ENCODE data around the gene SLC25A27.

SLC25A27 gene

DNA sequence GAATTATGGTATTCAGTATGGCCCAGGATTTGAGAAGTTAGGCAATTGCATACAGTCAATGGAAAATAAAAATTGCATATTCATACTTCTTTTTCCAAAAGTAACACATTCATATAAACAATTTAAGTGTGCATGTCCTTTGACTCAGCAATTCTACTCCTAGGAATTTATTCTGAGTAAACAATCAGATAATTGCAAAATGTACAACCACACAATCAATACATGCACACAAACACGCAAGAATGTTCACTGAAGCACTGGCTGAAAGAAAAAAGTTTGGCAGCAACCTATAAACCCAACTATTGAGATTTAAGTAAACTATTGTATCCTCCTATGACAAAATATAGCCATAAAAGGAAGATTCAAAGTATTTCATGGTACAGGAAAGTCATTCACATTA is 1.8 kb upstream of the SLC25A27 start:
- DNase-seq (ENCODE audit: low read depth in 2 of 2), result no peak

- DNase-seq (ENCODE audit: low read depth in 2 of 2), result no peak
These were observed 959 bp upstream of the SLC25A27 start for GRCh38 chr6:46651816-46652215.

DNA sequence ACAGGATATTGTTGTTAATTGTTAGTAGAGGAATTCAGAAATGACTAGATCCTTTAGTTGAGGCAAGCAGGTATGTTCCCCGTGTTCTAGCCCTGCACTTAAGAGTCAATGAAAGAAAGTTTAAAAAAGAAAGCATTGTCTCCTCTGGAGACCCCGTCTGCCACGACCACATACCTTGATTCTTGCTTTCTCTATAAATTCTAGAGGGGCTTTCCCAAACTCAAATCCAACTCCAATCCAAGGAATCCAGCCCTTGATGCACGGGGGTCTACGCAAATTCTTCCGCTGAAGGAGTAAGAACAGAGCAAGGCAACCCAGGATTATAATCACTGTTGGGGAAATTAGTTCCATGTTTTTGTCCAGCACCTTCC is 558 bp upstream of the SLC25A27 start:
- DNase-seq (ENCODE audit: low read depth in 2 of 2), result no peak

GRCh38 chr6:46653439-46654195 is 842 bp downstream of the SLC25A27 start:
- DNase-seq (ENCODE audit: low read depth in 2 of 2), result no peak

DNA sequence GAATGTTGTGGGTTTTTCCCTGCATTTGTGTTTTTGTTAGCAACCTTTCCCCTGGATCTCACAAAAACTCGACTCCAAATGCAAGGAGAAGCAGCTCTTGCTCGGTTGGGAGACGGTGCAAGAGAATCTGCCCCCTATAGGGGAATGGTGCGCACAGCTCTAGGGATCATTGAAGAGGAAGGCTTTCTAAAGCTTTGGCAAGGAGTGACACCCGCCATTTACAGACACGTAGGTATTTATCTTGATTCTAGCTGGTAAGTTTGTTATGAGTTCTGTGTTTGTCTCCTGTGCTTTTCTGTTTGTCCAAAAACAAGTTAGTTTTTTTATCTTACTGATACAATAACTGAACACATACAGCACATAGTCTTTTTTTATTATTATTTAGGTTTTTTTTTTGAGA is 3.0 kb downstream of the SLC25A27 start:
- DNase-seq (ENCODE audit: low read depth in 2 of 2), result no peak

- no peak for DNase-seq (ENCODE audit: low read depth in 2 of 2)
These were observed 4.9 kb downstream of the SLC25A27 start for GRCh38 chr6:46657642-46658041.

GRCh38 chr6:46661483-46661882 is 8.7 kb downstream of the SLC25A27 start:
- DNase-seq (ENCODE audit: low read depth in 2 of 2), result no peak

- no peak for DNase-seq (ENCODE audit: low read depth in 2 of 2)
These were observed 14.6 kb downstream of the SLC25A27 start for GRCh38 chr6:46667377-46667776.

GRCh38 chr6:46674410-46674809 is 21.6 kb downstream of the SLC25A27 start:
- no peak for DNase-seq (ENCODE audit: low read depth in 2 of 2)

DNA sequence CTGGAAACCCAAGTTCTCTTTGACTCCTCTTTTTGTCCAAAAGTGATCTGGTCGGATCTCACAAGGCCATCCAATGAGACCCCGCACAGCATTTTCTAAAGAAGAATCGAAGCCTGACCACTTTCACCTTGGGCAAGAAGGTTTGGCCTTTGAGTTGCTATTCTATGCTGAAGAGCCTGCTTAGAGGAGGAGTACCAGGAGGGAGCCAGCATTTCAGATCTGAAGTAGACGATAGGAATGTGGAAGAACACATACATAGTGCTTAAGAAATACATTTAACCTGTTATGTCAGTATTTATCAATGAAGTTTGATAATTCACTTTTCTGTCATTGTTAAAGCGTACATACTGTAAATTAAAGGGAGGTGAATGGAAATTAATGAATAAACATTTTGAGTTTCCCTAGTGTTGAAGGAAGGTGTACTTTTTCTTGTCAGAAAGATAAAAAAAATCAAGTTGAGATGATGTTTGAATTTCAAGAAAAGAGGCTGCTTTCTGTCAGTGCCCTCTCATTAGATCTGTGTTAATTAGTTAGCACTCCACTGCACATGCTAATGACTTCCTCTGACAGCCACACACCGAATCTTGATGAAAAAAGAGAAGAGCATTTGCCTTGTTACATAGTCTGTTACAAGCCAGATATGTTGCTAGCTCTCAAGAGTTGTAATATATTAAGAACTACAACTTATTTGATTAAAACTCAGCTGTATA is 24.0 kb downstream of the SLC25A27 start:
- no peak for DNase-seq (ENCODE audit: low read depth in 2 of 2)

GRCh38 chr6:46677314-46677654 is 24.5 kb downstream of the SLC25A27 start:
- DNase-seq (ENCODE audit: low read depth in 2 of 2), result no peak

DNA sequence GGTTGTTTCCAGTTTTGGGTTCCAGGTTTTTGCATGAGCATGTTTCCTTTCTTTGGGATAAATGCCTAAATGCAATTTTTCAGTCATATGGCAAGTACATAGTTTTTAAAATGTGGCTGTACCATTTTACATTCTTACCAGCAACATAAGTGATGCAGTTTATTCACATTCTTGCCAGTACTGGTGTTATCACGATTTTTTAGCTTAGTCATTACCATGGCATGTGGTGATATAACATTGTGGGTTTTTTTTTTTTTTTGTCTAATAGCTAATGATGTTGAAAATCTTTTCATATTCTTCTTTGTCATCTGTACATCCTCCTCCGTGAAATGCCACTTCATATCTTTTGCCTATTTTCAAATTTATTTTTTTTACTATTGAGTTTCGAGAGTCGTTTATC is 32.0 kb downstream of the SLC25A27 start:
- no peak for DNase-seq (ENCODE audit: low read depth in 2 of 2)

GRCh38 chr6:46687619-46688097 is 34.9 kb downstream of the SLC25A27 start, which contains the start of gene TDRD6:
TSS of gene TDRD6 (plus strand) at chr6:46687885. CDS start at chr6:46688129, 244 bp downstream.
- DNase-seq (ENCODE audit: low read depth in 2 of 2), result no peak

GRCh38 chr6:46688117-46688965 is 35.6 kb downstream of the SLC25A27 start:
- no peak for DNase-seq (ENCODE audit: low read depth in 2 of 2)

DNA sequence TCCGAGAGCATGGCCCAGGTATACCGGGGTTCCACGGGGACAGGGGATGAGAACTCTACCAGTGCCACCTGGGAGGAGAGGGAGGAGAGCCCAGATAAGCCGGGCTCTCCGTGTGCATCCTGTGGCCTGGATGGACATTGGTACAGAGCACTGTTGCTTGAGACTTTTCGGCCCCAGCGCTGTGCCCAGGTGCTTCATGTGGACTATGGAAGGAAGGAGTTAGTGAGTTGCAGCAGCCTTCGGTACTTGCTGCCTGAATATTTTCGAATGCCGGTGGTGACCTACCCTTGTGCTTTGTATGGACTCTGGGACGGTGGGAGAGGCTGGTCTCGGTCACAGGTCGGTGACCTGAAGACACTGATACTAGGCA is 36.2 kb downstream of the SLC25A27 start:
- DNase-seq (ENCODE audit: low read depth in 2 of 2), result no peak

DNA sequence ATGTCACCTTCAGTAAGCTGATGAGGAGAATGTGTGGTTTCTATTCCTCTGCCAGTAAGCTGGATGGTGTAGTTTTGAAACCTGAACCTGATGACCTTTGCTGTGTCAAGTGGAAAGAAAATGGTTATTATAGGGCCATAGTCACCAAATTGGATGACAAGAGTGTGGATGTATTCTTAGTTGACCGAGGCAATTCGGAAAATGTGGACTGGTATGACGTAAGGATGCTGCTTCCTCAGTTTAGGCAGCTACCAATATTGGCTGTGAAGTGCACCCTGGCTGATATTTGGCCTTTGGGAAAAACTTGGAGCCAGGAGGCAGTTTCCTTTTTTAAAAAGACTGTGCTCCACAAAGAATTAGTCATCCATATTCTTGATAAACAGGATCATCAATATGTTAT is 36.9 kb downstream of the SLC25A27 start:
- no peak for DNase-seq (ENCODE audit: low read depth in 2 of 2)

GRCh38 chr6:46690141-46690755 is 37.5 kb downstream of the SLC25A27 start:
- no peak for DNase-seq (ENCODE audit: low read depth in 2 of 2)

DNA sequence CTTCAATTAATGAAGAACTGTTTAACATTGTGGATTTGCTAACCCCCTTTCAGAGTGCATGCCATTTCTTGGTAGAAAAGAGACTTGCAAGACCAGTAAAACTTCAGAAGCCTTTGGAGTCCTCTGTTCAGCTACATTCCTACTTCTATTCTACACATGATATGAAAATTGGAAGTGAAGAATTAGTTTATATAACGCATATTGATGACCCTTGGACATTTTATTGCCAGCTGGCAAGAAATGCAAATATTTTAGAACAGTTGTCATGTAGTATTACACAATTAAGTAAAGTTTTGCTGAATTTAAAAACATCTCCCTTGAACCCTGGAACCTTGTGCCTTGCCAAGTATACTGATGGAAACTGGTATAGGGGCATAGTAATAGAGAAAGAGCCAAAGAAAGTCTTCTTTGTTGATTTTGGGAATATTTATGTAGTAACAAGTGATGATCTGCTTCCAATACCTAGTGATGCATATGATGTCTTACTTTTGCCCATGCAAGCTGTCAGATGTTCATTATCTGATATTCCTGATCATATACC is 38.2 kb downstream of the SLC25A27 start:
- no peak for DNase-seq (ENCODE audit: low read depth in 2 of 2)

DNA sequence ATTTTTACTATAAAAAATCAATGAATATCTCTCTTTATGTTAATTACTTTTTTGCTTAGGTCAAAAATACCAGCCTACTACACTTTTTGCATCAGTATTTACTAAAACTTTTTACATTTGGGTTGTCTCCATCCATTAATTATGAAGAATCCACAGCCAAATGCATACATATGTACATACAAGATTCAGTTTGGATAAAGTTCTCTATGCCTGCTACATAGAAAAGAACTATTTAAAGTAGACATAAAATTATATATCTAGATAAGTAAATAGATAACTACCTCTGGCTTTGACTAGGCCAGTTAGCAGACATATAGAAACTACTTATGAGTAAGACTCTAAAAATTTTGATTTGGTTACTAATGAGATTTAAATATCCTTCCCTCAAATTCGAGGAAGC is 47.2 kb downstream of the SLC25A27 start:
- DNase-seq (ENCODE audit: low read depth in 2 of 2), result no peak

DNA sequence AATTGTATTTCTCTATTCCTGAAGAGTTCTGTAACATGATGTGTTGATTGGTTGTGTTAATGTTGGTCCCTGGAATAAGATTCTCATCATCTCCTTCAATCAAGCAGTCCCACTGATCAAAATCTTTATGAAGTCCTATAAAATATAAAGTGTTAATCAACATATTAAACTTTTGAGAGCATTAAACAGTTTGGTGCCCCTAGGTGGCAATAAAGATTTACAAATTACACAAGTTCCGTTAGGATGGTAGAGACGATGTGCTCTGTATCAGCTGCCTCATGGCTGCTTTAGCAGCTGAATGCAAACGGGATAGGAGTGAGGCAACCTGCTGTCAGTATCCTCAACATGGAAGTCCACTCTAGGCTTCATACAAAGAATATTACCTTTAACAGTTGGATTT is 51.8 kb downstream of the SLC25A27 start:
- no peak for DNase-seq (ENCODE audit: low read depth in 2 of 2)

GRCh38 chr6:46706464-46706863 is 53.7 kb downstream of the SLC25A27 start:
- DNase-seq (ENCODE audit: low read depth in 2 of 2), result no peak

DNA sequence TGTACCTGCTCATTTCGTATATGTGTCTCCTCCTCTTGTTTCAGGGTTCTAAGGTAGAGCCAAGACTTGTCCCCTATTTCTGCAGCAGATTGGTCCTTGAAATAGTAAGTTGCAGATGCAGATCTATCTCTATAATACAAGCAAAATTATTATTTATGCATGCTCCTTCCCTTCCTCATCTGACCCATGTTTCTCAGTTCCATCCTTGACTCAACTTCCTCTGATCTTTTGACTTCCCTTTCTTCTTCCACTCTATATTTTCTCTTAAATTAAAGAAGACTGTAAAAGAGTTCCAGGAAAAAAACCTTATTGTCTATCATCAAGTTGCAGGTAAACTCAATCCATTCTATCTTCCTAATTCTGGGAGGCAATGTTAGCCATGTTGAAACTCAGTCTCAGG is 58.7 kb downstream of the SLC25A27 start:
- no peak for DNase-seq (ENCODE audit: low read depth in 2 of 2)

All from stimulated activated CD4-positive, alpha-beta T cell treated with anti-CD3 and anti-CD28 coated beads, Interleukin-15, amount 100 ng/mL, for 48 hours (primary cell).